SK-N-SH treated with all-trans-retinoic acid at 6 μM for 48 hours (cell line): ENCODE data around the gene DYSF.

Experiments
- ATAC-seq: fragments of 200-7000 bp; cut with Tn5 transposase; 3 replicates; pipeline ENCODE4 v1.9.1; 2020; ENCODE audit warnings: mild to moderate bottlenecking, moderate library complexity
- ARNTL ChIP-seq: fragments of 450-650 bp; formaldehyde crosslinking; IDR thresholded peaks from 2 replicates; pipeline ENCODE4 v1.5.0; 2020; ENCODE audit warnings: low read depth, mild to moderate bottlenecking, moderate library complexity, borderline replicate concordance
- BACH2 ChIP-seq: fragments of 250-450 bp; sonication (Bioruptor Pico); IDR thresholded peaks from 2 replicates; pipeline ENCODE4 v1.9.0; 2021; ENCODE audit warnings: mild to moderate bottlenecking, borderline replicate concordance
- CREB5 ChIP-seq: fragments of 250-450 bp; sonication (Bioruptor Pico); IDR thresholded peaks from 2 replicates; pipeline ENCODE4 v1.5.1; 2020; ENCODE audit warnings: low read depth, mild to moderate bottlenecking, moderate library complexity
- CSDC2 ChIP-seq: fragments of 250-450 bp; sonication (Bioruptor Pico); IDR thresholded peaks from 2 replicates; pipeline ENCODE4 v1.5.0; 2020; ENCODE audit warnings: mild to moderate bottlenecking, moderate library complexity
- CSRNP3 ChIP-seq: fragments of 250-450 bp; sonication (Bioruptor Pico); IDR thresholded peaks from 2 replicates; pipeline ENCODE4 v1.5.1; 2021; ENCODE audit warnings: mild to moderate bottlenecking, moderate library complexity
- ESRRG ChIP-seq: fragments of 250-450 bp; sonication (Bioruptor Pico); IDR thresholded peaks from 2 replicates; pipeline ENCODE4 v1.6.1; 2021; ENCODE audit warnings: mild to moderate bottlenecking
- GLIS3 ChIP-seq: fragments of 250-450 bp; sonication (Bioruptor Pico); IDR thresholded peaks from 2 replicates; pipeline ENCODE4 v1.5.0; 2020; ENCODE audit warnings: mild to moderate bottlenecking, moderate library complexity
- ISL1 ChIP-seq: fragments of 250-450 bp; sonication (Bioruptor Pico); IDR thresholded peaks from 2 replicates; pipeline ENCODE4 v2.1.2; 2022; ENCODE audit warnings: mild to moderate bottlenecking, moderate library complexity
- OSR1 ChIP-seq: fragments of 250-450 bp; sonication (Bioruptor Pico); IDR thresholded peaks from 2 replicates; pipeline ENCODE4 v1.8.0; 2022; ENCODE audit warnings: moderate library complexity, mild to moderate bottlenecking, inconsistent platforms
- PATZ1 ChIP-seq: fragments of 250-450 bp; sonication (Bioruptor Pico); IDR thresholded peaks from 2 replicates; pipeline ENCODE4 v1.8.0; 2020; ENCODE audit warnings: mild to moderate bottlenecking, moderate library complexity, borderline replicate concordance
- POU6F1 ChIP-seq: fragments of 250-450 bp; sonication (Bioruptor Pico); IDR thresholded peaks from 2 replicates; pipeline ENCODE4 v1.8.0; 2021; ENCODE audit warnings: low read depth, mild to moderate bottlenecking, moderate library complexity, borderline replicate concordance
- PPARA ChIP-seq: fragments of 250-450 bp; sonication (Bioruptor Pico); IDR thresholded peaks from 2 replicates; pipeline ENCODE4 v1.5.0; 2020; ENCODE audit warnings: mild to moderate bottlenecking, borderline replicate concordance
- RARB ChIP-seq: fragments of 250-450 bp; sonication (Bioruptor Pico); IDR thresholded peaks from 2 replicates; pipeline ENCODE4 v1.8.0; 2021; ENCODE audit warnings: mild to moderate bottlenecking, moderate library complexity
- SNAI2 ChIP-seq: fragments of 250-450 bp; sonication (Bioruptor Pico); IDR thresholded peaks from 2 replicates; pipeline ENCODE4 v1.5.0; 2020; ENCODE audit warnings: mild to moderate bottlenecking, moderate library complexity
- TCF4 ChIP-seq: fragments of 250-450 bp; sonication (Bioruptor Pico); IDR thresholded peaks from 2 replicates; pipeline ENCODE4 v1.8.0; 2021; ENCODE audit warnings: mild to moderate bottlenecking, moderate library complexity, borderline replicate concordance
- TOX ChIP-seq: fragments of 250-450 bp; sonication (Bioruptor Pico); IDR thresholded peaks from 2 replicates; pipeline ENCODE4 v1.8.0; 2021; ENCODE audit warnings: mild to moderate bottlenecking, moderate library complexity, borderline replicate concordance
- TSHZ2 ChIP-seq: fragments of 250-450 bp; sonication (Bioruptor Pico); IDR thresholded peaks from 2 replicates; pipeline ENCODE4 v1.5.0; 2020; ENCODE audit warnings: mild to moderate bottlenecking, moderate library complexity
- ZC3H10 ChIP-seq: fragments of 250-450 bp; sonication (Bioruptor Pico); IDR thresholded peaks from 2 replicates; pipeline ENCODE4 v1.5.1; 2021; ENCODE audit warnings: mild to moderate bottlenecking, moderate library complexity
- ZFP3 ChIP-seq: fragments of 250-450 bp; sonication (Bioruptor Pico); IDR thresholded peaks from 2 replicates; pipeline ENCODE4 v1.5.0; 2020; ENCODE audit warnings: mild to moderate bottlenecking, moderate library complexity
- ZFP30 ChIP-seq: fragments of 450-650 bp; formaldehyde crosslinking; IDR thresholded peaks from 2 replicates; pipeline ENCODE4 v1.5.0; 2022; ENCODE audit warnings: mild to moderate bottlenecking, moderate library complexity
- ZNF565 ChIP-seq: fragments of 450-650 bp; formaldehyde crosslinking; conservative IDR thresholded peaks from 2 replicates; pipeline ENCODE4 v1.5.0; 2020; ENCODE audit warnings: low read depth, mild to moderate bottlenecking, moderate library complexity
- ZNF70 ChIP-seq: fragments of 450-650 bp; formaldehyde crosslinking; IDR thresholded peaks from 2 replicates; pipeline ENCODE4 v1.5.0; 2020; ENCODE audit warnings: mild to moderate bottlenecking, moderate library complexity
- ZNF8 ChIP-seq: fragments of 450-650 bp; formaldehyde crosslinking; IDR thresholded peaks from 2 replicates; pipeline ENCODE4 v1.5.0; 2020; ENCODE audit warnings: mild to moderate bottlenecking, moderate library complexity

DYSF gene

GRCh38 chr2:71548646-71549425 is 95.5 kb downstream of the DYSF start (continued):
- TF ChIP-seq POU6F1 (CRISPR knock-in tag) = no peak
- TF ChIP-seq GLIS3 (CRISPR knock-in tag) = no peak
- no peak for TF ChIP-seq ZNF565
- TF ChIP-seq ZC3H10 (CRISPR knock-in tag) = no peak
- no peak for TF ChIP-seq ZNF8 (CRISPR knock-in tag)
- no peak for TF ChIP-seq RARB (CRISPR knock-in tag)

GRCh38 chr2:71550801-71551630 is 97.7 kb downstream of the DYSF start:
- TF ChIP-seq ZNF70 (CRISPR knock-in tag) (peak; percentile 86), ESRRG (CRISPR knock-in tag) (no peak), ZNF8 (CRISPR knock-in tag) (no peak)
- ATAC-seq = no peak

- ATAC-seq = no peak
- no peak for TF ChIP-seq ZNF8 (CRISPR knock-in tag)
- TF ChIP-seq BACH2 (CRISPR knock-in tag) = no peak
- no peak for TF ChIP-seq OSR1 (CRISPR knock-in tag)
- no peak for TF ChIP-seq GLIS3 (CRISPR knock-in tag)
- TF ChIP-seq TOX (CRISPR knock-in tag) = no peak
- TF ChIP-seq PPARA (CRISPR knock-in tag) = no peak
- no peak for TF ChIP-seq ZFP3 (CRISPR knock-in tag)
- no peak for TF ChIP-seq TSHZ2 (CRISPR knock-in tag)
- no peak for TF ChIP-seq SNAI2 (CRISPR knock-in tag)
- TF ChIP-seq ZNF565 = no peak
- no peak for TF ChIP-seq CREB5 (CRISPR knock-in tag)
- no peak for TF ChIP-seq ZFP30 (CRISPR knock-in tag)
- no peak for TF ChIP-seq POU6F1 (CRISPR knock-in tag)
- no peak for TF ChIP-seq CSRNP3 (CRISPR knock-in tag)
- TF ChIP-seq TCF4 (CRISPR knock-in tag) = no peak
- no peak for TF ChIP-seq ISL1 (CRISPR knock-in tag)
- TF ChIP-seq ARNTL (CRISPR knock-in tag) = no peak
- no peak for TF ChIP-seq CSDC2 (CRISPR knock-in tag)
- no peak for TF ChIP-seq PATZ1 (CRISPR knock-in tag)
- TF ChIP-seq ZNF70 (CRISPR knock-in tag) = no peak
Observed at GRCh38 chr2:71551631-71551915, 98.2 kb downstream of the DYSF start.
